ENCODE measurements around the gene ZNF710.

GRCh38 chr15:89971592-89971997 lies 29.5 kb upstream of the ZNF710 start:
- TF ChIP-seq, protein P1, sequence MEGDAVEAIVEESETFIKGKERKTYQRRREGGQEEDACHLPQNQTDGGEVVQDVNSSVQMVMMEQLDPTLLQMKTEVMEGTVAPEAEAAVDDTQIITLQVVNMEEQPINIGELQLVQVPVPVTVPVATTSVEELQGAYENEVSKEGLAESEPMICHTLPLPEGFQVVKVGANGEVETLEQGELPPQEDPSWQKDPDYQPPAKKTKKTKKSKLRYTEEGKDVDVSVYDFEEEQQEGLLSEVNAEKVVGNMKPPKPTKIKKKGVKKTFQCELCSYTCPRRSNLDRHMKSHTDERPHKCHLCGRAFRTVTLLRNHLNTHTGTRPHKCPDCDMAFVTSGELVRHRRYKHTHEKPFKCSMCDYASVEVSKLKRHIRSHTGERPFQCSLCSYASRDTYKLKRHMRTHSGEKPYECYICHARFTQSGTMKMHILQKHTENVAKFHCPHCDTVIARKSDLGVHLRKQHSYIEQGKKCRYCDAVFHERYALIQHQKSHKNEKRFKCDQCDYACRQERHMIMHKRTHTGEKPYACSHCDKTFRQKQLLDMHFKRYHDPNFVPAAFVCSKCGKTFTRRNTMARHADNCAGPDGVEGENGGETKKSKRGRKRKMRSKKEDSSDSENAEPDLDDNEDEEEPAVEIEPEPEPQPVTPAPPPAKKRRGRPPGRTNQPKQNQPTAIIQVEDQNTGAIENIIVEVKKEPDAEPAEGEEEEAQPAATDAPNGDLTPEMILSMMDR (IDR thresholded peaks at IDR 0.05; ENCODE audit: control extremely low read depth in 1 of 3, insufficient read depth in 1 of 3, low read depth in 1 of 3, low read length in 3 of 3) = peak; percentile 96 to 99 (median 99)
- peak; percentile 73; the same call in 1 of the 2 replicates for TF ChIP-seq YY1 (IDR thresholded peaks at IDR 0.05; ENCODE audit: low read depth, low read length)
- TF ChIP-seq ATF3 (IDR thresholded peaks at IDR 0.05; ENCODE audit: insufficient read depth, low read depth, low read length) = 0 out of 2 replicates have a peak, but pooled peaks have one; percentile 45
- TF ChIP-seq TEAD4 (IDR thresholded peaks at IDR 0.05; ENCODE audit: low read depth, low read length) = no peak
- TF ChIP-seq TAF1 (IDR thresholded peaks at IDR 0.05; ENCODE audit: low read depth, low read length) = 0 out of 2 replicates have a peak, but pooled peaks have one; percentile 20
- TF ChIP-seq, protein P2, sequence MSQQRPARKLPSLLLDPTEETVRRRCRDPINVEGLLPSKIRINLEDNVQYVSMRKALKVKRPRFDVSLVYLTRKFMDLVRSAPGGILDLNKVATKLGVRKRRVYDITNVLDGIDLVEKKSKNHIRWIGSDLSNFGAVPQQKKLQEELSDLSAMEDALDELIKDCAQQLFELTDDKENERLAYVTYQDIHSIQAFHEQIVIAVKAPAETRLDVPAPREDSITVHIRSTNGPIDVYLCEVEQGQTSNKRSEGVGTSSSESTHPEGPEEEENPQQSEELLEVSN (IDR thresholded peaks at IDR 0.05) = no peak
- no peak for TF ChIP-seq CBX8 (IDR thresholded peaks at IDR 0.05; ENCODE audit: borderline replicate concordance, low read depth, low read length)
- TF ChIP-seq POLR2AphosphoS5 (IDR thresholded peaks at IDR 0.05; ENCODE audit: low read depth, low read length) = no peak
- TF ChIP-seq ASH2L (IDR thresholded peaks at IDR 0.05; ENCODE audit: low read length) = no peak
- no peak for TF ChIP-seq SP4 (IDR thresholded peaks at IDR 0.05; ENCODE audit: low read length)

Data from H1 (cell line).